Bronchial epithelial cell (primary cell): ENCODE measurements around the gene AUTS2. TPM values are rescaled to one million over a fixed set of nuclear protein-coding genes. Genes with fewer than 3 reads are reported as not detected.

Experiments
- DNase-seq: peaks from one replicate; pipeline ENCODE4 v3.0.0-alpha.2; 2010; ENCODE audit warnings: low read depth
- FAIRE-seq: peaks from 2 replicates; lab custom pipeline; 2011; peaks lifted over from hg19 to GRCh38; lab: Jason Lieb, UNC
- H3K27me3 ChIP-seq: 2 replicates; pipeline ENCODE4 v1.5.1; 2011; ENCODE audit warnings: low read length; ENCODE audit not compliant: control insufficient read depth, insufficient read depth
- H3K36me3 ChIP-seq: 2 replicates; pipeline ENCODE4 v1.5.1; 2011; ENCODE audit warnings: low read length; ENCODE audit not compliant: control insufficient read depth, insufficient read depth
- H3K4me3 ChIP-seq: 2 replicates; pipeline ENCODE4 v1.5.1; 2011; ENCODE audit warnings: mild to moderate bottlenecking, low read depth, low read length, control low read depth
- total RNA-seq: library from RNA; depleted of rRNA; stranded (reverse); fragments of >200 nt; gene quantifications from 2 replicates; pipeline ENCODE4 v1.2.1, GENCODE V29; 2014
- TF ChIP-seq, protein P1 (sequence below): IDR thresholded peaks from 2 replicates; pipeline ENCODE4 v1.5.1; 2011; ENCODE audit warnings: mild to moderate bottlenecking, moderate library complexity, low read length, control low read depth, inconsistent platforms; ENCODE audit not compliant: insufficient read depth, severe bottlenecking

Gene AUTS2
- total RNA-seq, 1 donor from 2014 or later: 9.5 TPM

DNA sequence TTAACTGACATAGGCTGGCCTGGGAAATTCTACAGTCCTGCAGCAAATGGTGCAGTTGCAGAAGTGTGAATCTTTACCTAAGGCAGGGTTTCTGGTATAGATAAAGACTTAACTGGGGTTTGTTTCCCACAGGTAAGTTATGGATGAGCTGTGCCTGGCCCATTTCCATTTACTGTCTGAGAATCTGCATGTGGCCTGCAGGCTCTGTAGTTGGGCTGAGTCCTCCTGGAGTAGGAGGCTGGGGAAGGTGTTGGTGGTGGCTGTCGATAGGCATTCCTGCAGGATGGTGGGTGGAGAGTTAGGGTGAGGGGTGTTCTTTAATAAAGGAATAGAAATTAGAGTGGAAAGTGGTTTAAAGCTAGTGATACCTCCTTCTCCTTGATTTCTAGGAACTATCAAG lies 193.5 kb downstream of the AUTS2 start:
- Histone ChIP-seq H3K27me3 (no peaks in the 10 kb centered on the region), H3K4me3 (no peak overlapping the region), H3K36me3 (no peaks in the 10 kb centered on the region)
- FAIRE-seq (no peak), DNase-seq (no peak)
- TF ChIP-seq, protein P1, sequence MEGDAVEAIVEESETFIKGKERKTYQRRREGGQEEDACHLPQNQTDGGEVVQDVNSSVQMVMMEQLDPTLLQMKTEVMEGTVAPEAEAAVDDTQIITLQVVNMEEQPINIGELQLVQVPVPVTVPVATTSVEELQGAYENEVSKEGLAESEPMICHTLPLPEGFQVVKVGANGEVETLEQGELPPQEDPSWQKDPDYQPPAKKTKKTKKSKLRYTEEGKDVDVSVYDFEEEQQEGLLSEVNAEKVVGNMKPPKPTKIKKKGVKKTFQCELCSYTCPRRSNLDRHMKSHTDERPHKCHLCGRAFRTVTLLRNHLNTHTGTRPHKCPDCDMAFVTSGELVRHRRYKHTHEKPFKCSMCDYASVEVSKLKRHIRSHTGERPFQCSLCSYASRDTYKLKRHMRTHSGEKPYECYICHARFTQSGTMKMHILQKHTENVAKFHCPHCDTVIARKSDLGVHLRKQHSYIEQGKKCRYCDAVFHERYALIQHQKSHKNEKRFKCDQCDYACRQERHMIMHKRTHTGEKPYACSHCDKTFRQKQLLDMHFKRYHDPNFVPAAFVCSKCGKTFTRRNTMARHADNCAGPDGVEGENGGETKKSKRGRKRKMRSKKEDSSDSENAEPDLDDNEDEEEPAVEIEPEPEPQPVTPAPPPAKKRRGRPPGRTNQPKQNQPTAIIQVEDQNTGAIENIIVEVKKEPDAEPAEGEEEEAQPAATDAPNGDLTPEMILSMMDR: no peak

GRCh38 chr7:69795932-69796331 lies 197.7 kb downstream of the AUTS2 start:
- TF ChIP-seq, protein P1: no peak
- Histone ChIP-seq H3K27me3 (no peaks in the 10 kb centered on the region), H3K36me3 (no peaks in the 10 kb centered on the region), H3K4me3 (no peak overlapping the region)
- FAIRE-seq (no peak), DNase-seq (no peak)

- Histone ChIP-seq H3K27me3 (no peaks in the 10 kb centered on the region), H3K36me3 (no peaks in the 10 kb centered on the region), H3K4me3 (no peak overlapping the region)
- TF ChIP-seq, protein P1: no peak
- no peak for FAIRE-seq
- no peak for DNase-seq
Observed at GRCh38 chr7:69796416-69796815, 198.1 kb downstream of the AUTS2 start.

GRCh38 chr7:69799048-69799697 lies 200.9 kb downstream of the AUTS2 start:
- no peak for DNase-seq
- no peak for FAIRE-seq
- TF ChIP-seq, protein P1: no peak
- Histone ChIP-seq H3K4me3 (no peak overlapping the region), H3K27me3 (no peaks in the 10 kb centered on the region), H3K36me3 (no peaks in the 10 kb centered on the region)

- TF ChIP-seq, protein P1: no peak
- no peak overlapping the region for H3K4me3 ChIP-seq
- FAIRE-seq (no peak), DNase-seq (no peak)
- no peaks in the 10 kb centered on the region for H3K36me3 ChIP-seq
- no peaks in the 10 kb centered on the region for H3K27me3 ChIP-seq
Observed at GRCh38 chr7:69799990-69800389, 201.7 kb downstream of the AUTS2 start.

DNA sequence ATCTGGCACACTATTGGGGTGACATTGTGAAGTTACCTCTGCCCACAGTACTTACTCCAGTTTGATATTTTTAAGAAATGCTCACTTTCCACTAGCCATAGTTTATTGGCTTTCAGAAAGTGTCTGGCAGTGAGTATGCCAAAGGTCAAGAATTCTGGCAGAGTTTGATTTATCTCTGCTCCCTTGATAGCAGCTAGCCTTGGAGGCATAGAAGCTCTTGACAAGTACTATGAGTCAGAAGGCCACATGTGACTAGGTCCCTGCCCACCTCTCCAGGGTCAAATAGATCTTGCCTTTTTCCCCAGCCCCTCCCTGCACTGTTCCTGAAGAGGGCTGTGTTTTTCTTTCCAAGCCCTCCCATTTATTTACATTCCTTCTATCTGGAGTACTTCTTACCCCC lies 202.2 kb downstream of the AUTS2 start:
- Histone ChIP-seq H3K36me3 (no peaks in the 10 kb centered on the region), H3K4me3 (no peak overlapping the region), H3K27me3 (no peaks in the 10 kb centered on the region)
- FAIRE-seq (no peak), DNase-seq (no peak)
- TF ChIP-seq, protein P1: no peak
